H1 (cell line): ENCODE measurements around the gene RASAL2.

Experiments
- EGR1 ChIP-seq: IDR thresholded peaks from 2 replicates; pipeline ENCODE4 v1.6.1; 2011; ENCODE audit warnings: low read depth, low read length, borderline replicate concordance
- EP300 ChIP-seq, 2 experiments: IDR thresholded peaks; 1 replicate in 1 of 2; 2 replicates in 1 of 2; pipeline ENCODE4 v1.6.1; 2011 to 2012; ENCODE audit warnings: low read depth in 2 of 2, low read length in 2 of 2, mild to moderate bottlenecking in 2 of 2, borderline replicate concordance in 1 of 2, inconsistent platforms in 1 of 2, moderate library complexity in 1 of 2
- EZH2 ChIP-seq: fragments of 200-600 bp; sonication (generic); IDR thresholded peaks from 2 replicates; pipeline ENCODE4 v1.7.1; 2012; ENCODE audit warnings: low read depth, mild to moderate bottlenecking, moderate library complexity, low read length, inconsistent platforms; ENCODE audit not compliant: severe bottlenecking
- NANOG ChIP-seq: IDR thresholded peaks from 2 replicates; pipeline ENCODE4 v1.6.1; 2011; ENCODE audit warnings: low read length, low read depth, mild to moderate bottlenecking, inconsistent platforms; ENCODE audit not compliant: insufficient read depth, poor library complexity, severe bottlenecking
- POLR2A ChIP-seq, 2 experiments: IDR thresholded peaks; 1 replicate in 1 of 2; 2 replicates in 1 of 2; pipeline ENCODE4 v1.6.1; 2011; ENCODE audit warnings: low read depth in 2 of 2, low read length in 2 of 2, mild to moderate bottlenecking in 2 of 2; ENCODE audit errors: control extremely low read depth in 1 of 2
- TF ChIP-seq, protein P1 (sequence below), 3 experiments: IDR thresholded peaks; 1 replicate in 2 of 3; 2 replicates in 1 of 3; pipeline versions ENCODE4 v1.5.1 to v1.6.1; 2011; ENCODE audit warnings: low read length in 3 of 3, mild to moderate bottlenecking in 3 of 3, inconsistent platforms in 2 of 3, low read depth in 1 of 3, moderate library complexity in 1 of 3; ENCODE audit not compliant: insufficient read depth in 1 of 3; ENCODE audit errors: control extremely low read depth in 1 of 3
- TF ChIP-seq, protein P2 (sequence below): IDR thresholded peaks from 2 replicates; pipeline ENCODE4 v1.6.1; 2011; ENCODE audit warnings: low read depth, mild to moderate bottlenecking, low read length; ENCODE audit not compliant: insufficient read depth

DNA sequence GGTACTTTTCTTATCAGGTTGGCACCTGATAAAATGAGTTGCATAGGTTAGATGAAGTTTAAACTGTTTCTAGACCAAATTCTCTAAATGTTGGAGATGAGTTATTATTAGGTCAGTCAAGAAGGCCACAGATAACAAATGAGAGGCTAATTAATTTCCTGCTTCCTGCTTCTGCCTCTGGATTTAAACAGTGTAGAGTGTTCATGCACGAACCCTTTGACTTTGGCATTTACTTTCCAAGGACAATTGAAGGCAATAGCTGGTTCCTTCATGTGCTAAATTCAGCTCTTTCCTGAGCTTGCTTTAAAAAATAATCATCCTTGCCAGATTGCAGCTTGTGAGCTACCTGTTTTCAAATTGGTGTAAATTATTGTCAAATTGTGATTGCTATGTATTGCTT is 80.6 kb downstream of the RASAL2 start:
- TF ChIP-seq EZH2, result no peak
- TF ChIP-seq, protein P1, sequence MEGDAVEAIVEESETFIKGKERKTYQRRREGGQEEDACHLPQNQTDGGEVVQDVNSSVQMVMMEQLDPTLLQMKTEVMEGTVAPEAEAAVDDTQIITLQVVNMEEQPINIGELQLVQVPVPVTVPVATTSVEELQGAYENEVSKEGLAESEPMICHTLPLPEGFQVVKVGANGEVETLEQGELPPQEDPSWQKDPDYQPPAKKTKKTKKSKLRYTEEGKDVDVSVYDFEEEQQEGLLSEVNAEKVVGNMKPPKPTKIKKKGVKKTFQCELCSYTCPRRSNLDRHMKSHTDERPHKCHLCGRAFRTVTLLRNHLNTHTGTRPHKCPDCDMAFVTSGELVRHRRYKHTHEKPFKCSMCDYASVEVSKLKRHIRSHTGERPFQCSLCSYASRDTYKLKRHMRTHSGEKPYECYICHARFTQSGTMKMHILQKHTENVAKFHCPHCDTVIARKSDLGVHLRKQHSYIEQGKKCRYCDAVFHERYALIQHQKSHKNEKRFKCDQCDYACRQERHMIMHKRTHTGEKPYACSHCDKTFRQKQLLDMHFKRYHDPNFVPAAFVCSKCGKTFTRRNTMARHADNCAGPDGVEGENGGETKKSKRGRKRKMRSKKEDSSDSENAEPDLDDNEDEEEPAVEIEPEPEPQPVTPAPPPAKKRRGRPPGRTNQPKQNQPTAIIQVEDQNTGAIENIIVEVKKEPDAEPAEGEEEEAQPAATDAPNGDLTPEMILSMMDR (IDR thresholded peaks at IDR 0.05; ENCODE audit: control extremely low read depth in 1 of 3, insufficient read depth in 1 of 3, low read depth in 1 of 3, low read length in 3 of 3), result no peak
- TF ChIP-seq, protein P2, sequence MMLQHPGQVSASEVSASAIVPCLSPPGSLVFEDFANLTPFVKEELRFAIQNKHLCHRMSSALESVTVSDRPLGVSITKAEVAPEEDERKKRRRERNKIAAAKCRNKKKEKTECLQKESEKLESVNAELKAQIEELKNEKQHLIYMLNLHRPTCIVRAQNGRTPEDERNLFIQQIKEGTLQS, result no peak
- no peak for TF ChIP-seq EGR1
- no peak for TF ChIP-seq EP300 (IDR thresholded peaks at IDR 0.05; ENCODE audit: borderline replicate concordance in 1 of 2, low read depth in 2 of 2, low read length in 2 of 2)
- no peak for TF ChIP-seq POLR2A (IDR thresholded peaks at IDR 0.05; ENCODE audit: control extremely low read depth in 1 of 2, low read depth in 2 of 2, low read length in 2 of 2)
- TF ChIP-seq NANOG, result no peak
